ENCODE measurements around the gene HYAL3.

HYAL3 gene

DNA sequence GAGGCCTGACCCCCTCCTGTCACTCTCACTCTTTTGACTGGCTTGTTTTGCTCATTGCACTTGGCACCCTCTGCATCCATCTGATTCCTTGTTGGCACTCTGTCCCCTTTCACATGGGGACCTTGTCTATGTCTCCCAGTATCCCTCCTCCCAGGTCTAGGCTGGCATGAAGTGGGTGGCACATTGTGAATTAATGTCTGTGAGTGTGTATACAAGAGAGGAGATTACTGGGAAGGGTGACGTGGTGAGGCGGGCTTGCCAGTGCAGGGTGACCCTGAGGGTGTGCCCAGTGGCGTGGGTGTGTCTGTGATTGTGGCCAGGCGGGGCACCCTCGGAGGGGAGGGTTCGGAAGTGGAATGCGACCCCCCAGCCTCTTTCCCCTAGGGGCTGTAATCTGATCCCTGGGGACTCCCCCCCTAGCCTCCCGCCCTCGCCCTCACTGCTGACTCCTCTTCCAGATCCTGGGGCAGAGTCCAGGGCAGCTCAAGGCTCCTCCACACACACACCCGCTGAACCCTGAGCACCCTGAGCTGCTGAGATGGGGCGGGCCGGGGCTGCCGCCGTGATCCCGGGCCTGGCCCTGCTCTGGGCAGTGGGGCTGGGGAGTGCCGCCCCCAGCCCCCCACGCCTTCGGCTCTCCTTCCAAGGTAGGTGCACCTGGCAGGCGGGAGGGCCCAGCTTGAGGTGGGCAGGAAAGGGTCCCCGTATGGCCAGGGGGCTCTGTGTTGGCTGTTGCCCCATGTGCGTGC lies 30.3 kb downstream of the HYAL3 start, which contains the start of gene SEMA3B:
Gene SEMA3B, plus strand, starts transcription at position 445 of the 749 bp plus-strand sequence. Its CDS starts 94 bp downstream, at position 539.
- H3K79me2 ChIP-seq (ENCODE audit: insufficient read depth, low read depth), result no peaks in the 10 kb centered on the region
- TF ChIP-seq, protein P1, sequence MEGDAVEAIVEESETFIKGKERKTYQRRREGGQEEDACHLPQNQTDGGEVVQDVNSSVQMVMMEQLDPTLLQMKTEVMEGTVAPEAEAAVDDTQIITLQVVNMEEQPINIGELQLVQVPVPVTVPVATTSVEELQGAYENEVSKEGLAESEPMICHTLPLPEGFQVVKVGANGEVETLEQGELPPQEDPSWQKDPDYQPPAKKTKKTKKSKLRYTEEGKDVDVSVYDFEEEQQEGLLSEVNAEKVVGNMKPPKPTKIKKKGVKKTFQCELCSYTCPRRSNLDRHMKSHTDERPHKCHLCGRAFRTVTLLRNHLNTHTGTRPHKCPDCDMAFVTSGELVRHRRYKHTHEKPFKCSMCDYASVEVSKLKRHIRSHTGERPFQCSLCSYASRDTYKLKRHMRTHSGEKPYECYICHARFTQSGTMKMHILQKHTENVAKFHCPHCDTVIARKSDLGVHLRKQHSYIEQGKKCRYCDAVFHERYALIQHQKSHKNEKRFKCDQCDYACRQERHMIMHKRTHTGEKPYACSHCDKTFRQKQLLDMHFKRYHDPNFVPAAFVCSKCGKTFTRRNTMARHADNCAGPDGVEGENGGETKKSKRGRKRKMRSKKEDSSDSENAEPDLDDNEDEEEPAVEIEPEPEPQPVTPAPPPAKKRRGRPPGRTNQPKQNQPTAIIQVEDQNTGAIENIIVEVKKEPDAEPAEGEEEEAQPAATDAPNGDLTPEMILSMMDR (conservative IDR thresholded peaks at IDR 0.05; ENCODE audit: low read depth, low read length), result no peak
- H4K20me1 ChIP-seq (ENCODE audit: insufficient read depth), result no peaks in the 10 kb centered on the region
- H3K27me3 ChIP-seq (ENCODE audit: insufficient read depth, low read depth), result peaks cover 20% of the 10 kb centered on the region; the same call in 1 of the 2 replicates
- H3K36me3 ChIP-seq (ENCODE audit: insufficient read depth), result no peaks in the 10 kb centered on the region
- H2AFZ ChIP-seq (ENCODE audit: low read depth), result no peak within 1 kb of the TSS
- H3K4me3 ChIP-seq (IDR thresholded peaks at IDR 0.05; ENCODE audit: insufficient read depth, low read depth, low read length), result no peak within 1 kb of the TSS
- no peaks in the 10 kb centered on the region for H3K4me1 ChIP-seq (ENCODE audit: low read depth, poor library complexity, severe bottlenecking)
- H3K27ac ChIP-seq, result no peak within 1 kb of the TSS
- no peak within 1 kb of the TSS for H3K4me2 ChIP-seq
- no peak within 1 kb of the TSS for H3K9ac ChIP-seq

DNA sequence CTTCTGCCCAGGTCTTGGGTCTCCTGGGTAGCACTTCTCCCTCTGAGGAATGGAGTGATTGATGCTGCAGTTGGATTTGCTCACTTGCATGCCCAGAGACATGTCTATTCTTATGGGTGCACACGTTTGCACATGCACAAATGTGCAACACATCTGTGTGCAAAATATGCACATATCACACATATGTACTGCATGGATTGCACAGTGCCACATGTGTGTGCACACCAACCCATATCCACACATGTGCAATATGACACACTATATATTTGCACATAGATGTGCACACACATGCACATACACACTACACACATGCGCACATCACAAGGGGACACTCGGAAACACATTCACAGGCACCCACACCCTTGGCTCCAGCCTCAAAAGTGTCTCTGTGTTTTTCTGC lies 30.9 kb downstream of the HYAL3 start:
- TF ChIP-seq, protein P1 (conservative IDR thresholded peaks at IDR 0.05; ENCODE audit: low read depth, low read length), result no peak
- Histone ChIP-seq H3K4me3 (IDR thresholded peaks at IDR 0.05; ENCODE audit: insufficient read depth, low read depth, low read length) (no peak overlapping the region), H3K36me3 (ENCODE audit: insufficient read depth) (no peaks in the 10 kb centered on the region), H2AFZ (ENCODE audit: low read depth) (no peak overlapping the region), H3K4me1 (ENCODE audit: low read depth, poor library complexity, severe bottlenecking) (no peaks in the 10 kb centered on the region), H3K4me2 (no peak overlapping the region), H3K27ac (no peak overlapping the region), H3K27me3 (ENCODE audit: insufficient read depth, low read depth) (peaks cover 18% of the 10 kb centered on the region; the same call in 1 of the 2 replicates), H3K9ac (no peak overlapping the region), H4K20me1 (ENCODE audit: insufficient read depth) (no peaks in the 10 kb centered on the region), H3K79me2 (ENCODE audit: insufficient read depth, low read depth) (no peaks in the 10 kb centered on the region)

DNA sequence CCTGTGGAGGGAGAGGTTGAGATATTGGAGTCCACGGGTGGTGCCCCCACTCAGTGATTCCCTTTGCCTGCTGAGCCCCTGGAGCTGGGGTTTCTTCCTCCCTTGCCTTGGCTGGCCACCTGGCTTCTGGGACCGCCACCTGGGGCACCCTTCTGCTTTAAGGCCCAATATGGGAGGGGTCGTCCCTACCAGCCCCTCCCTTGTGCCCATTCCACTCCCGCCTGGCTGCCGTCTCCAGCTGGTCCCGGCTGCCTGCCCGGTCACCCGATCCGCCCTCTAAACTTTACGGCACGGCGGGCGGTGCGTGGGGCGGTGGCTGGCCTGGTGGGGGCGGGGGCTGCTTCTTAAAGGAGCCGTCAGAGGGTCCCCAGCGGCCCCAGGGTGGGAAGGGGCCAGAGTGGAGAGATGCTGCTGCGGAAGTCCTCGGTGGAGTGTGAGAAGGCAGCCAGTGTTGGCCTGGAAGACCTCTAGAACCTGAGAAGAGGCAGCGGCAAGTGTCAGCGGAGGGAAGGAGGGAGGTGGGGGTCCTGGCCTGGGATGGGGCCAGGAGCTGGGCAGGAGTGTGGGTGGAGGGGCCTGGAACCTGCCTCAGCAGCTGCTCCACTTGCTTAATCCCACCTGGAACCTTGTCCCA lies 31.8 kb downstream of the HYAL3 start:
- peaks cover 18% of the 10 kb centered on the region; the same call in 1 of the 2 replicates for H3K27me3 ChIP-seq (ENCODE audit: insufficient read depth, low read depth)
- TF ChIP-seq, protein P1 (conservative IDR thresholded peaks at IDR 0.05; ENCODE audit: low read depth, low read length), result no peak
- H3K4me2 ChIP-seq, result no peak overlapping the region
- no peaks in the 10 kb centered on the region for H4K20me1 ChIP-seq (ENCODE audit: insufficient read depth)
- H3K27ac ChIP-seq, result no peak overlapping the region
- H3K4me3 ChIP-seq (IDR thresholded peaks at IDR 0.05; ENCODE audit: insufficient read depth, low read depth, low read length), result no peak overlapping the region
- no peaks in the 10 kb centered on the region for H3K79me2 ChIP-seq (ENCODE audit: insufficient read depth, low read depth)
- no peak overlapping the region for H2AFZ ChIP-seq (ENCODE audit: low read depth)
- H3K4me1 ChIP-seq (ENCODE audit: low read depth, poor library complexity, severe bottlenecking), result no peaks in the 10 kb centered on the region
- H3K36me3 ChIP-seq (ENCODE audit: insufficient read depth), result no peaks in the 10 kb centered on the region
- no peak overlapping the region for H3K9ac ChIP-seq

DNA sequence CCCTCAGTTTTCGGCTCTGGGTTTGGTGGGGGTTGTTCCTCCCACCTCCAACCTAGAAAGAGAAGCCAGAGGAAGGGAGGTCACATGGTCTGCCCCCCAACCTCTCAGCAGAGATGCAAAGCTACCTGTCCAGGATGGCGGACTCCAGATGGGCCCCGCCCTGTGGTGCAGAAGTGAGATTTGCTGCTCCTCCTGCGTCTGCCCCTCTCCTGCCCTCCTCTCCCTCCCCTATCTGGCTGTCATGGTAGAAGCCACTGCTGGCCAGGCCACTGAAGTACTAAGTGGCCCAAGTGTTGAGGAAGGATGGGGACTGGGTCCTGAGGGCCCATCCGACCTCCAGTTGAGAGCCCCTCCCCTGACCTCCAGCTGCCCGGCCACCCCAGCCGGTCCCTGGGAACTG lies 32.4 kb downstream of the HYAL3 start:
- no peaks in the 10 kb centered on the region for H4K20me1 ChIP-seq (ENCODE audit: insufficient read depth)
- no peaks in the 10 kb centered on the region for H3K79me2 ChIP-seq (ENCODE audit: insufficient read depth, low read depth)
- no peak overlapping the region for H3K9ac ChIP-seq
- H3K27me3 ChIP-seq (ENCODE audit: insufficient read depth, low read depth), result peaks cover 18% of the 10 kb centered on the region; the same call in 1 of the 2 replicates
- no peaks in the 10 kb centered on the region for H3K4me1 ChIP-seq (ENCODE audit: low read depth, poor library complexity, severe bottlenecking)
- H3K27ac ChIP-seq, result no peak overlapping the region
- no peak overlapping the region for H3K4me2 ChIP-seq
- no peak overlapping the region for H3K4me3 ChIP-seq (IDR thresholded peaks at IDR 0.05; ENCODE audit: insufficient read depth, low read depth, low read length)
- TF ChIP-seq, protein P1 (conservative IDR thresholded peaks at IDR 0.05; ENCODE audit: low read depth, low read length), result no peak
- no peaks in the 10 kb centered on the region for H3K36me3 ChIP-seq (ENCODE audit: insufficient read depth)
- no peak overlapping the region for H2AFZ ChIP-seq (ENCODE audit: low read depth)

Measured in KMS-11 (cell line).